ENCODE measurements around the gene KRABD2.
"Not testable (repeated sequence)": the region's sequence is repeated elsewhere in the genome, so short reads cannot be mapped to it uniquely, and the experiment has no call there.

Gene KRABD2

GRCh38 chr17:8354236-8354635, 22.3 kb downstream of the KRABD2 start:
- TF ChIP-seq EZH2phosphoT487 (IDR thresholded peaks at IDR 0.05; ENCODE audit: borderline replicate concordance, low read depth, low read length) = no peak
- no peak for TF ChIP-seq CTCF (conservative IDR thresholded peaks at IDR 0.05; ENCODE audit: low read length)
- ChIA-PET POLR2A (no interaction called here), CTCF (ENCODE audit: unreplicated experiment) (no interaction called here)
- Histone ChIP-seq H4K20me1 (ENCODE audit: insufficient read depth, low read length) (no peaks in the 10 kb centered on the region), H3K36me3 (ENCODE audit: insufficient read depth, low read length) (no peaks in the 10 kb centered on the region), H3K4me2 (ENCODE audit: low read length) (no peak overlapping the region), H2AFZ (ENCODE audit: low read length) (no peak overlapping the region), H3K9me2 (ENCODE audit: insufficient read depth, low read length) (no peaks in the 10 kb centered on the region), H3K79me2 (ENCODE audit: insufficient read depth, low read depth, low read length) (no peaks in the 10 kb centered on the region), H3K4me1 (ENCODE audit: insufficient read depth, low read length, poor library complexity, severe bottlenecking) (no peaks in the 10 kb centered on the region), H3K9me3 (ENCODE audit: low read length) (no peaks in the 10 kb centered on the region), H3K4me3 (ENCODE audit: low read depth, low read length, poor library complexity, severe bottlenecking) (no peak overlapping the region), H3K27ac (ENCODE audit: low read depth, low read length, poor library complexity, severe bottlenecking) (no peak overlapping the region)
- BruUV-seq (replicated peaks) = no TSS peak
- intact Hi-C loops (cut with micrococcal nuclease; ENCODE audit: unreplicated experiment) = no loop called here
- DNase-seq (ENCODE audit: low spot score) = no peak

- ChIA-PET CTCF (ENCODE audit: unreplicated experiment) (no interaction called here), POLR2A (no interaction called here)
- H3K79me2 ChIP-seq (ENCODE audit: insufficient read depth, low read depth, low read length) = no peaks in the 10 kb centered on the region
- no peak for TF ChIP-seq EZH2phosphoT487 (IDR thresholded peaks at IDR 0.05; ENCODE audit: borderline replicate concordance, low read depth, low read length)
- TF ChIP-seq CTCF (conservative IDR thresholded peaks at IDR 0.05; ENCODE audit: low read length) = no peak
- H3K9me2 ChIP-seq (ENCODE audit: insufficient read depth, low read length) = no peaks in the 10 kb centered on the region
- H3K9me3 ChIP-seq (ENCODE audit: low read length) = no peaks in the 10 kb centered on the region
- no peak overlapping the region for H3K4me3 ChIP-seq (ENCODE audit: low read depth, low read length, poor library complexity, severe bottlenecking)
- intact Hi-C loops (cut with micrococcal nuclease; ENCODE audit: unreplicated experiment) = no loop called here
- BruUV-seq (replicated peaks) = no TSS peak
- H3K36me3 ChIP-seq (ENCODE audit: insufficient read depth, low read length) = no peaks in the 10 kb centered on the region
- H3K27ac ChIP-seq (ENCODE audit: low read depth, low read length, poor library complexity, severe bottlenecking) = no peak overlapping the region
- no peaks in the 10 kb centered on the region for H3K4me1 ChIP-seq (ENCODE audit: insufficient read depth, low read length, poor library complexity, severe bottlenecking)
- H2AFZ ChIP-seq (ENCODE audit: low read length) = no peak overlapping the region
- DNase-seq (ENCODE audit: low spot score) = no peak
- no peaks in the 10 kb centered on the region for H4K20me1 ChIP-seq (ENCODE audit: insufficient read depth, low read length)
- H3K4me2 ChIP-seq (ENCODE audit: low read length) = no peak overlapping the region
These were observed 22.8 kb downstream of the KRABD2 start for GRCh38 chr17:8353736-8354135.

- POLR2A ChIA-PET = no interaction called here
- no peak overlapping the region for H2AFZ ChIP-seq (ENCODE audit: low read length)
- H3K36me3 ChIP-seq (ENCODE audit: insufficient read depth, low read length) = no peaks in the 10 kb centered on the region
- no peaks in the 10 kb centered on the region for H3K9me3 ChIP-seq (ENCODE audit: low read length)
- H3K4me1 ChIP-seq (ENCODE audit: insufficient read depth, low read length, poor library complexity, severe bottlenecking) = no peaks in the 10 kb centered on the region
- no peak overlapping the region for H3K4me2 ChIP-seq (ENCODE audit: low read length)
- TF ChIP-seq CTCF (conservative IDR thresholded peaks at IDR 0.05; ENCODE audit: low read length) (no peak), EZH2phosphoT487 (IDR thresholded peaks at IDR 0.05; ENCODE audit: borderline replicate concordance, low read depth, low read length) (no peak)
- H3K4me3 ChIP-seq (ENCODE audit: low read depth, low read length, poor library complexity, severe bottlenecking) = no peak overlapping the region
- no peak overlapping the region for H3K27ac ChIP-seq (ENCODE audit: low read depth, low read length, poor library complexity, severe bottlenecking)
- H4K20me1 ChIP-seq (ENCODE audit: insufficient read depth, low read length) = no peaks in the 10 kb centered on the region
- BruUV-seq (replicated peaks) = no TSS peak
- no peaks in the 10 kb centered on the region for H3K9me2 ChIP-seq (ENCODE audit: insufficient read depth, low read length)
- DNase-seq (ENCODE audit: low spot score) = no peak
- H3K79me2 ChIP-seq (ENCODE audit: insufficient read depth, low read depth, low read length) = no peaks in the 10 kb centered on the region
- intact Hi-C loops (cut with micrococcal nuclease; ENCODE audit: unreplicated experiment) = no loop called here
- CTCF ChIA-PET (ENCODE audit: unreplicated experiment) = no interaction called here
These were observed 26.2 kb downstream of the KRABD2 start for GRCh38 chr17:8350339-8350738.

GRCh38 chr17:8347001-8347400, 29.5 kb downstream of the KRABD2 start:
- BruUV-seq (replicated peaks); H4K20me1 ChIP-seq (ENCODE audit: insufficient read depth, low read length); intact Hi-C loops (cut with micrococcal nuclease; ENCODE audit: unreplicated experiment); H2AFZ ChIP-seq (ENCODE audit: low read length); H3K4me3 ChIP-seq (ENCODE audit: low read depth, low read length, poor library complexity, severe bottlenecking); H3K4me1 ChIP-seq (ENCODE audit: insufficient read depth, low read length, poor library complexity, severe bottlenecking); CTCF ChIA-PET (ENCODE audit: unreplicated experiment); H3K36me3 ChIP-seq (ENCODE audit: insufficient read depth, low read length); H3K9me2 ChIP-seq (ENCODE audit: insufficient read depth, low read length); DNase-seq (ENCODE audit: low spot score); H3K4me2 ChIP-seq (ENCODE audit: low read length); H3K79me2 ChIP-seq (ENCODE audit: insufficient read depth, low read depth, low read length); H3K27ac ChIP-seq (ENCODE audit: low read depth, low read length, poor library complexity, severe bottlenecking); H3K9me3 ChIP-seq (ENCODE audit: low read length): not testable (repeated sequence)
- POLR2A ChIA-PET = interaction anchor here (1.4 kb wide), 1 partner anchor 9 kb away, joined by 3 read pairs; no protein-coding TSS in a partner anchor

Measured in OCI-LY7 (cell line).